ENCODE measurements around the gene NEK1. TPM values are rescaled to one million over a fixed set of nuclear protein-coding genes. Genes with fewer than 3 reads are reported as not detected.

Gene NEK1
- total and polyA plus RNA-seq, 2 of the 13 experiments (the other 11 are each of a cell fraction or from before 2014, with no cell fraction given) = 2.9 to 5.4 TPM

Other genes starting within 250 kb of the NEK1 start
- 21.5 and 23.7 TPM in 2 replicates for gene CLCN3, start 8.0 kb upstream of the NEK1 start, total RNA-seq (2016; rRNA removed; fragmentation: Illumina TruSeq; extraction: Trizol)
- gene CLCN3, start 8.0 kb upstream of the NEK1 start, polyA plus RNA-seq (2011; rRNA removed) = 13.6 and 14.2 TPM in 2 replicates
- 14.8 and 23.0 TPM in 2 replicates for gene HPF1, start 145.4 kb upstream of the NEK1 start, total RNA-seq (2016; rRNA removed; fragmentation: Illumina TruSeq; extraction: Trizol)
- 4.2 and 5.1 TPM in 2 replicates for gene HPF1, start 145.4 kb upstream of the NEK1 start, polyA plus RNA-seq (2011; rRNA removed)

Measured in HepG2 (cell line).